ENCODE data around the gene MICAL3.

The MICAL3 gene

GRCh38 chr22:17961446-17961729, 63.0 kb downstream of the MICAL3 start:
- TF ChIP-seq ESRRG (CRISPR knock-in tag; IDR thresholded peaks at IDR 0.05) = no peak
- ATAC-seq = no peak

GRCh38 chr22:17960695-17961445, 63.5 kb downstream of the MICAL3 start:
- TF ChIP-seq TOX (CRISPR knock-in tag; IDR thresholded peaks at IDR 0.05; ENCODE audit: borderline replicate concordance) (no peak), ZNF70 (CRISPR knock-in tag; IDR thresholded peaks at IDR 0.05) (no peak), GLIS3 (CRISPR knock-in tag; IDR thresholded peaks at IDR 0.05) (no peak), ISL1 (CRISPR knock-in tag; IDR thresholded peaks at IDR 0.05) (no peak), ZNF565 (CRISPR knock-in tag; conservative IDR thresholded peaks at IDR 0.05; ENCODE audit: low read depth) (no peak), ZFP30 (CRISPR knock-in tag; IDR thresholded peaks at IDR 0.05) (no peak)
- ATAC-seq = no peak

- no peak for TF ChIP-seq CSRNP3 (CRISPR knock-in tag; IDR thresholded peaks at IDR 0.05)
- TF ChIP-seq SNAI2 (CRISPR knock-in tag; IDR thresholded peaks at IDR 0.05) = no peak
- TF ChIP-seq ZFP3 (CRISPR knock-in tag; IDR thresholded peaks at IDR 0.05) = no peak
- ATAC-seq = no peak
These were observed 64.3 kb downstream of the MICAL3 start for GRCh38 chr22:17960011-17960410.

- ATAC-seq = no peak
- TF ChIP-seq ESRRG (CRISPR knock-in tag; IDR thresholded peaks at IDR 0.05) = no peak
- no peak for TF ChIP-seq ZFP30 (CRISPR knock-in tag; IDR thresholded peaks at IDR 0.05)
- no peak for TF ChIP-seq ZFP3 (CRISPR knock-in tag; IDR thresholded peaks at IDR 0.05)
- TF ChIP-seq ZNF8 (CRISPR knock-in tag; IDR thresholded peaks at IDR 0.05) = no peak
- TF ChIP-seq ZC3H10 (CRISPR knock-in tag; IDR thresholded peaks at IDR 0.05) = no peak
- no peak for TF ChIP-seq OSR1 (CRISPR knock-in tag; IDR thresholded peaks at IDR 0.05)
- no peak for TF ChIP-seq CREB5 (CRISPR knock-in tag; IDR thresholded peaks at IDR 0.05; ENCODE audit: low read depth)
- no peak for TF ChIP-seq TOX (CRISPR knock-in tag; IDR thresholded peaks at IDR 0.05; ENCODE audit: borderline replicate concordance)
- TF ChIP-seq SNAI2 (CRISPR knock-in tag; IDR thresholded peaks at IDR 0.05) = no peak
- TF ChIP-seq GLIS3 (CRISPR knock-in tag; IDR thresholded peaks at IDR 0.05) = no peak
These were observed 66.2 kb downstream of the MICAL3 start for GRCh38 chr22:17958166-17958565.

GRCh38 chr22:17957693-17958092, 66.7 kb downstream of the MICAL3 start:
- no peak for ATAC-seq
- no peak for TF ChIP-seq ZNF565 (CRISPR knock-in tag; conservative IDR thresholded peaks at IDR 0.05; ENCODE audit: low read depth)

GRCh38 chr22:17957204-17957603, 67.2 kb downstream of the MICAL3 start:
- no peak for ATAC-seq
- TF ChIP-seq ZFP30 (CRISPR knock-in tag; IDR thresholded peaks at IDR 0.05) (no peak), RARB (CRISPR knock-in tag; IDR thresholded peaks at IDR 0.05) (no peak), ZNF70 (CRISPR knock-in tag; IDR thresholded peaks at IDR 0.05) (no peak), GLIS3 (CRISPR knock-in tag; IDR thresholded peaks at IDR 0.05) (no peak), ZFP3 (CRISPR knock-in tag; IDR thresholded peaks at IDR 0.05) (no peak), OSR1 (CRISPR knock-in tag; IDR thresholded peaks at IDR 0.05) (no peak), ESRRG (CRISPR knock-in tag; IDR thresholded peaks at IDR 0.05) (no peak), CSDC2 (CRISPR knock-in tag; IDR thresholded peaks at IDR 0.05) (no peak), CSRNP3 (CRISPR knock-in tag; IDR thresholded peaks at IDR 0.05) (no peak), TOX (CRISPR knock-in tag; IDR thresholded peaks at IDR 0.05; ENCODE audit: borderline replicate concordance) (no peak), CREB5 (CRISPR knock-in tag; IDR thresholded peaks at IDR 0.05; ENCODE audit: low read depth) (no peak), ZNF8 (CRISPR knock-in tag; IDR thresholded peaks at IDR 0.05) (no peak), TSHZ2 (CRISPR knock-in tag; IDR thresholded peaks at IDR 0.05) (no peak), ZNF565 (CRISPR knock-in tag; conservative IDR thresholded peaks at IDR 0.05; ENCODE audit: low read depth) (no peak), PATZ1 (CRISPR knock-in tag; IDR thresholded peaks at IDR 0.05; ENCODE audit: borderline replicate concordance) (no peak), SNAI2 (CRISPR knock-in tag; IDR thresholded peaks at IDR 0.05) (no peak)
